CD1c-positive myeloid dendritic cell (primary cell): ENCODE measurements around the gene VN1R5.
"Not testable (repeated sequence)": the region's sequence is repeated elsewhere in the genome, so short reads cannot be mapped to it uniquely, and the experiment has no call there.

ENCODE experiments used
- DNase-seq: peaks from one replicate; pipeline ENCODE4 v3.0.0-alpha.2; 2016; ENCODE audit errors: extremely low spot score

VN1R5 gene

DNA sequence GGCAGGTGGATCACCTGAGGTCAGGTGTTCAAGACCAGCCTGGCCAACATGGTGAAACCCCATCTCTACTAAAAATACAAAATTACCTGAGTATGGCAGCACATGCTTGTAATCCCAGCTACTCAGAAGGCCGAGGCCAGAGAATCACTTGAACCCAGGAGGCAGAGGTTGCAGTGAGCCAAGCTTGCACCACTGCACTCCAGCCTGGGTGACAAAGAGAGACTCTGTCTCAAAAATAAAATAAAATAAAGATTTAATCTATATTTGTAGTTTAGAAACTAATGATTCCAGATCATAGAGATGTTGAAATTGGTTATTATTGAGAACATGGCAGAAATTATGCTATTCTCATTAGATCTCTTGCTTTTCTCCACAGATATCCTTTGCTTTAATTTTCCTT is at the start of gene VN1R5:
VN1R5 (plus strand) TSS at position 301 of the 400 bp plus-strand sequence.
- DNase-seq: not testable (repeated sequence)

DNA sequence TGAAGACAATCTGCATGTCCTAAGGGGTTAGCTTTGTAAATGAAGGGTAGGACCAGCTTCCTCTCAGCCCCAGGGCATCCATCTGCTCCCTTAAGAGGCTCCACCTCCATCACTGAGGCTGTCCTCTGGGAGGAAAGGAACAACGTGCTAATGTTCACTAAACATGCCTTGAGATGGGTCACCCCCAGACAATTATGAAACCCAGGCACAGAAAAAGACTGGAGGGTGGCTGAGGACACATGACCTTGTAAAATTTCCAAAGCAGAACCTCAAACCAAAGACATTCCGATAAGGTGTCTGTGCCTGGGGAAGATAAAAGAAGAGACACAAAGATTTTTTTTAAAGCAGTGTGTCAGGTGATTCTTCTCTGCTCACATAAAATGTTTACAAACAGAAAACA is 46.5 kb upstream of the VN1R5 start:
- peak; percentile 12 for DNase-seq

DNA sequence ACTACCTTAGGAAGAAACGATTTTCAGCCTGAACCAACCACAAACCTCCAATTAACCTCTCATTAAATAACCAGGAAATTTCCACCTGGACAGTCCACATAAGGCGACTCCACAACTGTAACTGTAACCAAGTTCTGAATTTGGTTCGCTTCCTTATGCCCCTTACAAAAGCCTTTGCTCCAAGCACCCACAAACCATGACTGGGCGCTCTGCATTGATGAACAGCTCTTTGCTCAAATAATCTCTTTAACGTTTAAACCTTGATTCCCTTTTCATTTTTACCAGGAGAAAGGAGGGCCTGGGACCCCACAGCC is 45.9 kb upstream of the VN1R5 start:
- no peak for DNase-seq

DNA sequence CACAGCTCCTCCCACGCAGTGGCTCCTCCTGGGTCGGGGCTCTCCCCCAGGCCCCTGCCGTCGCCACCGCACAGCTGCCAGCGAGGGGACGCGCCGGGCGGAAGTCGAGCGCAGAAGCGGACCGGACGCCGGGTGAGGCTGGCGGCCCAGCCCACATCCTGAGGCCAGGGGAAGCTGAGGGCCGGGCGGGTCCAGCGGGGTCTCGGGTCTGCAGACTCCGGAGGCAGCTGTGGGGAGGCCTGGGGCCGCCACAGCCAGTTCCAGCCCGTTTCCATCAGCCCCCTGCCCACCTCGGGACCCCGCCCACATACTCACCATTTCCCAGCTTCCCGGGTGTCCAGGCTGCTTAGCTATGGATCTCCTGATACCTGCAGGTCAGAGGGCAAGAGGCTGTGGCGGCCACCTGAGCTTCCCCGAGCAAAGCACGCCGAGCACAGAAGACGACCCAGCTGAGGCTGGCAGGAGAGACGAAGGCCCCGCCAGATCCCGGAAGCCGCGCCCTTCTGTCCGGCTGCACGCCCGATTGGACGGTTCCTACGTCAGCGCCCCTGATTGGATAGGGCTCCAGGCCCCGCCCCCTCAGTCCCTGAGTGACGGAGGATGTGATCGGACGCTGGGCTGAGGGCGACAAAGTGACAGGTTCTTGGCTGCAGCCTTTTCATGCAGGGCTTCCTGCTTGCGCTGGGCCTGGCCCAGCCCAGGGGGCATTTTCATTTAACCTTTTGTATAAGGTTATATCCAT is 45.3 kb upstream of the VN1R5 start:
- DNase-seq: peak; percentile 98

DNA sequence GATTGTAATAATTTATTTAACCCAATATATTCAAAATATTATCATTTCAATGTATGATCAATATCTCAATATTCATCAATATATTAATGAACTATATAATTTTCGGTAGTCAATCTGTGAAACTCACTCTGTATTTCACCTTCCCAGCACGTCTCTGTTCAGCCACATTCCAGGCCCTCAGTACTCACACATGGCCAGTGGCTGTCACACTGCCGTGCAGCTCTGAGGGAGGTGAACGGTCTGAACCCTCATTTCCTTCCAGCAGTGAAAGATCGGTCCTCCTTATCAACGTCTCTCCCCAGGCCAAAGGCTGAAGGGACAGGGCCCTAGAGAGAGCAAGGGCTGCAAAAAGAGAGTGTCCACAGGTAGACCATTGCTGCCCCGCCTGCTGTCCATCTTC is 44.5 kb upstream of the VN1R5 start:
- DNase-seq: no peak

DNA sequence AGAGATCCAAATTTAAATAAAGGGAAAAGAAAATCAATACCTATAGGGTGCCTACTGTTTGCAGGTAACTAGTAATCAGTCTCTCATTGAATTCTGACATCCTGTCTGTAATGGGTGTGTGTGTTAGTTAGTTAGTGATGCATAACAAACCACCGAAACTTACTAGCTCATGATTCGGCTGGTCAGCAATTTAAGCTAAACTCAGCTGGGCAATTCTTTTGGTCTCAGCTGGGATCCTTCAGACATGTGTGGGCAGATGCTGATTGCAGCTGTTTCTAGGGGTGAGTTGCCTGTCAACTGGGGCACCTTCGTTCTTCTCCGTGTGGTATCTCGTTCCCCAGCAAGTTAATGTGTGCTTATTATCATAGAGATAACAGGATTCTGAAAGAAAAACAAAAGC is 43.9 kb upstream of the VN1R5 start:
- no peak for DNase-seq

DNA sequence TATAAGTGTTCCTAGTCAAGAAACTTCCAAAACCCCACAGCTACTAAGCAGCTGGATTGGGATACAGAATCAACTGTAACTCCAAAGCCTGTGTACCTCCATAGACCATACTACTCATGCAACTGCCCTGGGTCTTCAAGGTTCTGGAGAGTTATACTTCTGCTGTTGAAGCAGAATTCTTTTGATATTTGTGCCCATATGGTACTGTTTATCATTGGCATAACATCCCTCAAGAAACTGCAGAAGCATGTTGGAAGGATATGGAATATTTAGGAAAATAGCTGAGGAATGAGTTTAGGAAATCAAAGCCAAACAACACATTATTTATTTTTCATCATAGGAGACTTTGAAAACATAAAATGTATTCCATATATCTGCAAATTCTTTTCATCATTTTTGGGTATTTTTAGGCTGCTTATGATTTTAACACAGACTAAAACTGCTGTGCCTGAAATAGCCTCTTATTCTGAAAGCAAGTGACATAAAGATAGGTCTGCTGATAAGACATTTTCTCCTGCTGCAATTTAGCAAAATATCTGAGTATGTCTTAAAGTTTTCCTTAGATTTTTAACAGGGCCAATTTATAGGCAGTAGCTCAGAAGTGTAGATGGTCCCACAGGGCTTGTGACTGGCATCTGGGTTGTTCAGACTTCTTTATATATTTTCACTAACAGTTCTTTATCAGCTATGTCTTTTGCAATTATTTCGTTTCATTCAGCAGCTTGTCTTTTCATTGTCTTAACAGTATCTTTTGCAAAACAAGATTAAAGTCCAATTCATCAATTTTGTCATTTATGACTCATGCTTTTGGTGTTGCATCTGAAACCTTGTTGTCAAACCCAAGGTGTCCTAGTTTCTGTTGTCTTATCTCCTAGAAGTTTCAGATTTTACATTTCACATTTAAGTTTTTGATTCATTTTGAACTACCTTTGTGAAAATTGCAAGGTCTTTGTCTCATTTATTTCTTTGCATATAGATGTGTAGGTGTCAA is 43.0 kb upstream of the VN1R5 start:
- DNase-seq: no peak

DNA sequence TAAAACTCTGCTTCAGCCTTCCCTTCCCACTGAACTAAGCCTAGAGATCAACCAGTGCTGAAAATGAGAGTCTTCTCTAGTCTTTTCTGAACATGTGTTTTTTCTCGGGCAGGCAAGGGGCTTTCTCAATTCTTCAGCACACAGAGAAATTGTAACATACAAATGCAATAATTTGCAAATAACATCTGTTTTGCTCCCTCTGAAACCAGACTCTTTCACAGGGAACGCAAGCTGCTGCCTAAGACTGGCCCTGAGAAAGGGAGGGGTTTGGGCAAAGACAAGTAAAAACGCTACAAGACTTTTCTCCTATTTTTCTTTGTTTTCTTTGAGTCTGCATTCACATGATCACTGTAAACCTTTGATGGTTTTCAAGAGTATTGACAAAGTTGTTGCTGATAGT is 39.6 kb upstream of the VN1R5 start:
- DNase-seq: no peak

DNA sequence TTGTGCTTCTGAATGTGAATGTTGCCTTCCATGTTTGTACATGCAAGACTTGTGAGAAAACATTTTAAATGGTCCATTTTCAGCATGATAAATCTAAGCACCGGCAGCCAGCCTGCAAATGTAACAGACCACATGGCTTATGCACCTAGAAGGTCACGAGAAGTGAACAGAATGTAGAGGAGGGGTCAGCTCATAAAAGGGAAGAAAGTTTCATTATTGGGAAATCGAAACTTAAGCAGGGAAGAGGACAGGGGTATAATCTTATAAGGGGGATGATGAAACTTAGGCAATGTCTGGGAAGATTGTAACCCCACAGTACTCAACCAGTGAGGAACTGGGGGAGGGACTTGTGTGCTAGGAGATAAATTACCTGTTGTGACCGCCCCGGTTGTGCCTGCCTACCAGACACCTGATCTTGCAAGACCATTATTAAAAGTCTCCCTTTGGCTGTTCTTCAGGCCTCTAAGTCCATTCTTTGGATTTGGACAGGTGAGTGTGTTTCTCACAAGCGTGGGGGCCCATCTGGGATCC is 37.7 kb upstream of the VN1R5 start:
- peak; percentile 11 for DNase-seq

DNA sequence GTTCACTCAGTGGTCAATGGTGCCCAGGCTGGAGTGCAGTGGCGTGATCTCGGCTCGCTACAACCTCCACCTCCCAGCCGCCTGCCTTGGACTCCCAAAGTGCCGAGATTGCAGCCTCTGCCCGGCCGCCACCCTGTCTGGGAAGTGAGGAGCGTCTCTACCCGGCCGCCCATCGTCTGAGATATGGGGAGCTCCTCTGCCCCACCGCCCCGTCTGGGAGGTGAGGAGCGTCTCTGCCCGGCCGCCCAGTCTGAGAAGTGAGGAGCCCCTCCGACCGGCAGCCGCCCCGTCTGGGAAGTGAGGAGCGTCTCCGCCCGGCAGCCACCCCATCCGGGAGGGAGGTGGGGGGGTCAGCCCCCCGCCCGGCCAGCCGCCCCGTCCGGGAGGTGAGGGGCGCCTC is 35.6 kb upstream of the VN1R5 start:
- DNase-seq: not testable (repeated sequence)

DNA sequence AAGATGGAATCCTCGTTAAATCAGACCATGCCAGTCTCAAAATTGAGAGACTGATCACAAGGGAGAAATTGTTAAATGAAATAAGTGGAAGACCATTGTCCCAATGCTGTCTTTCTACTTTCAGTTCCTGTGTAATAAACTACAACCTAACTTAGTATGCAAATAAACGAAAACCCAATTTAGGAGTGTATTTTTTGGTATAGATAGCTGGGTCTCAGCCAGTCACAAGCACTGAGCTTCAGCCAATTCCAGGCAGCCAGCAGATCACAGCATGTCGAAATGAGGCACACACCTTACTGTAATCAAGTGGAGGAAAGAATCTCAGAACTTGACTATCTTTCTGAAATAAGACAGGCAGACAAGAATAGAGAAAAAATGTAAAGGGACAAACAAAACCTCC is 33.0 kb upstream of the VN1R5 start:
- no peak for DNase-seq

DNA sequence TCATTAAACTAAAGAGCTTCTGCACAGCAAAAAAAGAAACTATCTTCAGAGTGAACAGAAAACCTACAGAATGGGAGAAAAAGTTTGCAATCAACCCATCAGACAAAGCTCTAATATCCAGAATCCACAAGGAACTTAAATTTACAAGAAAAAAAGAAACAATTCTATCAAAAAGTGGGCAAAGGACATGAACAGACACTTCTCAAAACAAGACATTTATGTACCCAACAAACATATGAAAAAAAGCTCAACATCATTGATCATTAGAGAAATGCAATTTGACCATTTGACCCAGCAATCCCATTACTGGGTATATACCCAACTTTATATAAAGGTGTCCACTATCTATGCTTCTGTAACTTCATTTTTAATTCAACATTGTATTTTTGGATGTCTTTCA is 31.1 kb upstream of the VN1R5 start:
- DNase-seq: no peak

DNA sequence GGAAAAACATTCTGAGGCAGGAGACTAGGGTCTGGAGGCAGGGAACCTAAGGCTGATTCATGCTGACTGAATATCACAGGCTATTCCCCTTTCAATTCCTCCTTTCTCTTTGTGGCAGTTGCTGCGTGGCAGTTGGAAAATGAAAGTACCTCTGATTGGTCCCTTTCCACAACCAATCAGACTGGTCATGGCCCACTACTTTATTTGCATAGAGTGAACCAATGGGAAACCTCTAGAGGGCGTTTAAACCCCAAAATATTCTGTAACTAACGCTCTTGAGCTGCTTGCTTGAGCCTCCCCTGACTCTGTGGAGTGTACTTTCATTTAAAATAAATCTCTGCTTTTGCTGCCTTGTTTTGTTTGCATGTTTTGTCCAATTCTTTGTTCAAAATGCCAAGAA is 27.7 kb upstream of the VN1R5 start:
- peak; percentile 52 for DNase-seq

DNA sequence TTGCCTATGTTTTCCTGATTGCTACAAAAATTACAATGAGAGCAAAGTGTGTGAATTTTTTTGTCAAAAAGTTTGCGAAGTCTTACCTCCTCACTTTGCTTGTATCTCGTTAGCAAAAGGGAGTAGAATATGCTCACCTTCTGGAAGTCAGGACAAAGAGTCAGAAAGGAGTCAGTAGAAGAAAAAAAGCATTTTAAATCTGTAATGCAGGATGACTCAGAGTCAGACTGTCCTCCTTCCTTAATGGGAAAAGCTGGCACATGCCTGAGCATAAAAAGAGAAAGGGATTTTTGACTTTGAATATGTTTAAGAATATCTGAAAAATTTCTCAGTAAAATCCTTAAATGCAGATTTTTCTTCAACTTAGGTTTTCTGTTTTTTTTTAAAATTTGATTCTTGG is 14.2 kb upstream of the VN1R5 start:
- no peak for DNase-seq

DNA sequence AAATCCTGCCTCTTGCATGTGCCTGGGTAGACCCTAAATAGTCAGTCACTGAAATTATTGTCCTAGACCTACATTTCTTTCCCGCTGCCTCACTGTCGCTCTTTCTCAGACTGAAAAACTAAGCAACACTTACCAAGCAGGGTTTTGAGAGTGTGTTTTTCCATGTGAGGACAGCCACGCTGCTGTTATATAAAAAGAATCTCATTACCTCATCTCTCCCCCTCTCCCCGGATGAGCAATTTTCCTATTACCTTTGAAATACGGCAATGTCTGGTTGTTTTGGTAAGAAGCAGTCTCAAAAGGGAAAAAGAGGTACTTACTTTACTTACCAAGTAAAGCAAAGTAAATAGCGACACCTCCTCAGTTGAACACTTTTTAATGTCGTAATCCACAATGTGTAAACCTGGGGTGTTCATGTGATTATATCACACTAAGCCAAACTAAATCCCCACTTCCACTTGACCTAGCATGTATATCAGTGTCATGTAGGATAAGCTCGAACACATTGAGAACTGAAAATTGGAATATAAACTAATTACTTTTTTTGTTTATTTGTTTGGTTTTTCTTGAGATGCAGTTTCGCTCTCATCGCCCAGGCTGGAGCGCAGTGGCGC is 12.2 kb upstream of the VN1R5 start:
- DNase-seq: no peak

DNA sequence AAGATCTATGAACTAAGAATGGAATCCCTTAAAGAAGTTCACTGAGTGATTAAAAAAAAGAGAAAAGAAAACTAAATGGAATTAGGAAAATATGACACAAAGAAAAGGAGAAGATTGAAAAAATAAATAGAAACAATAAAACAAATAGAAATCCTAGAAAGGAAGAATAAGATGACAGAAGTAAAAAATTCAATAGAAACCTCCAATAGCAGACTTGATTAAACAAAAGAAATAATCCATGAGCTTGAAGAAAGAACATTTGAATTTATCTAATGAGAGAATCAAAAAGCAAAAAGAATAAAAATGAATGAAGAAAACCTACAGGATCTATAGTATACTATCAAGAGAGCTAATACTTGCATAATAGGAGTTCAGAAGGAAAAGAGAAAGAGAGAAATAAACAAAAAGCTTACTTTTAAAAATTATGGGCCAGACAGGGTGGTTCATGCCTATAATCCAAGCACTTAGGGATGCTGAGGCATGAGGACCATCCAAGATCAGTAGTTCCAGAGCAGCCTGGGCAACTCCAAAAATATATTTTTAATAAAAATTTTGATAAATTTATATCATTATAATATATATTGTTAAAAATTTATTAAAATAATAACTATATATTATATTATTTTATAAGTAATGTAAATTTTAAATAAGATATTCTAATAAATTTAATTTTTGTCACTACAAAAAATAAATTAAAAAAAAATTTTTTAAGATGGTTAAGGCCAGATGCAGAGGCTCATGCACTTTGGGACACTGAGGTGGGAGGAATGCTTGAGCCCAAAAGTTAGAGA is 9.4 kb upstream of the VN1R5 start:
- no peak for DNase-seq

DNA sequence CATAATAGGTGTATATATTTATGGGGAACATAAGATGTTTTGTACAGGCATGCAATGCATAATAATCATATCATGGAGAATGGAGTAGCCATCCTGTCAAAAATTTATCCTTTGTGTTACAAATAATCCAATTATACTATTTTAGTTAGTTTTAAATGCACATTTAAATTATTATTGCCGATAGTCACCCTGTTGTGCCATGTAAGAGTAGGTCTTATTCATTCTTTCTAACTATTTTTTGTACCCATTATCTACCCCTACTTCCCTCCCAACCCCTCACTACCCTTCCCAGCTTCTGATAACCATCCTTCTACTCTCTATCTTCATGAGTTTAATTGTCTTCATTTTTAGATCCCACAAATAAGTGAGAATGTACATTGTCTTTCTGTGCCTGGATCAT is 8.3 kb upstream of the VN1R5 start:
- DNase-seq: no peak

DNA sequence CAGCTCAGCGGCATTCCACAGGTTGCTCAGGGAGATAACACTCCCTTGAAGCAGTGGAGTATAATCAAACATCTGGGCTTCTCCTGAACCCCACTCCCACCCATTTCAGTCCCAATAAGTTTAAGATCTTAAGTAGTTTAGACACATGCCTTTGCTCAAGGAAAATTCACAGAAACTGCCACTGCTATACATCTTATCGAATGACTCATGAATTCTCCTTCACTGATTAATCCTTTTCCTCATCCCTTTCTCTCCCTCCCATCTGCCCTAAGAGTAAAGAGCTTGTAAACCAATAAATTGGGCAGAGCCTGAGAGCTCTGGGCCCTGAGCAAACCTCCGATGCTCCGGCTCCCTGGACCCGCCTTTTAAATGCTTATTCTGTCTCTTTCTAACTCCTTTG is 10.2 kb downstream of the VN1R5 start:
- DNase-seq: no peak

DNA sequence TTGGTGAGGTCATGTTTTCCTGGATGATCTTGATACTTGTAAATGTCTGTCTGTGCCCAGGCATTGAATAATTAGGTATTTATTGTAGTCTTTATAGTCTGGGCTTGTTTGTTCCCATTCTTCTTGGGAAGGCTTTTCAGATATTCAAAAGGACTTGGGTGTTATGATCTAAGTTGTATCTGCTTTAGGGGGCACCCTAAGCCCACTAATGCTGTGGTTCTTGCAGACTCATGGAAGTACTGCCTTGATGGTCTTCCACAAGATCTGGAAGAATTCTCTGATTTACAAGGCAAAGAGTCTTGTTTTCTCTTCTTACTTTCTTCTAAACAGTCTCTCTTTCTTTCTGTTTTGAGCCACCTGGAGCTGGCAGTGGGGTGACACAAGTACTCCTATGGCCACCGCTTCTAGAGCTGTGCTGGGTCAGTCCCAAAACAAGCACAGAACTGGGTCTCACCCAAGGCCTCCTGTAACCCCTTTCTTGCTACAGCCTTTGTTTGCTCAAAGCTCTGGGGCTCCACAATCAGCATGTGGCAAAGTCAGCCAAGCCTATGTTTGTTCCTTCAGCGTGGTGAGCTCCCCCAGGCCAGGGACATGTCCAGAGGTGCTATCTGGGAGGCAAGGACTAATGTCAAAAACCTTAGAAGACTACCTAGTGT is 12.6 kb downstream of the VN1R5 start:
- no peak for DNase-seq

DNA sequence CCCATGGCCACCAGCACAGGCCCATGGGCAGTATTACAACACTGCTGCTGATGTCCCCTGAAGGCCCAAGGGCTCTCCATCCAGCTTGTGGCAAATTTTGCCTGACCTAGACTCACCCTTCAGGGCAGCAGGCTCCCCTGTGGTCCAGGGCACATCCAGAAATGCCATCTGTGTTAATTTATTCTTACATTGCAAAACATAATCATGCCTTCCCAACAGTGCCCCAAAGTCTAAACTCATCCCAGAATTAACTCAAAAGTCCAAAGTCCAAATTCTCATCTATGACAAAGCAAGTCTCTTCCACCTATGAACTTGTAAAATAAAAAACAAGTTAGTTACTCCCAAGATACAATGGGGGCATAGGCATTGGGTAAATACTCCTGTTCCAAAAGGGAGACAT is 13.3 kb downstream of the VN1R5 start:
- no peak for DNase-seq

DNA sequence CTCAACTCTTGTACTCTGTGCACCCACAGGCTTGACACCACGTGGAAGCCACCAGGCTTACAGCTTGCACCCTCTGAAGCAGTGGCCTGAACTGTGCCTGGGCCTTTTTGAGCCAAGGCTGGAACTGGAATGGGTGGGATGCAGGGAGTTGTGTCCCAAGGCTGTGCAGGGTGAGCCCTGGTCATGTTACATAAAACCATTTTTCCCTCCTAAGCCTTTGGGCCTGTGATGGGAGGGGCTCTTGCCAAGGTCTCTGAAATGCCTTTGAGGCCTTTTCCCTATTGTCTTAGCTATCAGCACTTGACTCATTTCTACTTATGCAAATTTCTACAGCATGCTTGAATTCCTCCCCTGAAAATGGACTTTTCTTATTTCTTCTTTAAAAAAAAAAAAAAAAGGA is 14.1 kb downstream of the VN1R5 start:
- no peak for DNase-seq
